ENCODE data around the gene F2RL3.

The F2RL3 gene

DNA sequence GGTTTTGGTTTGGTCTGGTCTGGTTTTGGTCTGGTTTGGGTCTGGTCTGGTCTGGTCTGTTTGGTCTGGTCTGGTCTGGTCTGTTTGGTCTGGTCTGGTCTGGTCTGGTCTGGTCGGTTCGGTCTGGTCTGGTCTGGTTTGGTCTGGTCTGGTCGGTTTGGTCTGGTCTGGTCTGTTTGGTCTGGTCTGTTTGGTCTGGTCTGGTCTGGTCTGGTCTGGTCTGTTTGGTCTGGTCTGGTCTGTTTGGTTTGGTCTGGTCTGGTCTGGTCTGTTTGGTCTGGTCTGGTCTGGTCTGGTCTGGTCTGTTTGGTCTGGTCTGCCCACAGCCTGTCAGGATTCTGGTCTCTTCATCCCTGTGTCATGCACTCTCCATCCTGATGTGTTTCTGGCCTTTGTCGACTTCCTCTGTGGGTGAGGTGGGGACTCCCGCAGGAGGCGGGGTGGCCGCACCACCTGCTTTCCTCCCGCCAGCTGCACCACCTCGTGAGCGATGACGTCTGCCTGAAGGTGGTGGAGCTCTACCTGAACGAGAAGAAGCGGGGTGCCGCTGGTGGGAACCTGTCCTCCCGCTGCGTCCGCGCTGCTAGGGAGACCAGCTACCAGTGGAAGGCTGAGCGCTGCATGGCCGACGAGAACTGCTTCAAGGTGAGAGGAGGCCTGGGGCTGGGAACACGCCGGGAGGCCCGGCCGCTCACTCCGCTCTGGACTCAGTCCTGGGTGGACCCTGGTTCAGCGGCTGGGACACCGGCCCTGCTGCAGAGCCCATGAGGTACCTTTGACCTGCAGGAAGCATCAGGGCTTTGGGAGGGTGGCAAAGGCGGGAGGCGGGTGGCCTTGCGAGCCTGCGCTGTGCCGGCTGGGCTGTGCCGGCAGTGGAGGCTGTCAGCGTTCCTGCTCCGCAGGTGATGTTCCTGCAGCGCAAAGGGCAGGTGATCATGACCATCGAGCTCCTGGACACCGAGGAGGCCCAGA is 12.9 kb upstream of the F2RL3 start:
- no peak for DNase-seq

DNA sequence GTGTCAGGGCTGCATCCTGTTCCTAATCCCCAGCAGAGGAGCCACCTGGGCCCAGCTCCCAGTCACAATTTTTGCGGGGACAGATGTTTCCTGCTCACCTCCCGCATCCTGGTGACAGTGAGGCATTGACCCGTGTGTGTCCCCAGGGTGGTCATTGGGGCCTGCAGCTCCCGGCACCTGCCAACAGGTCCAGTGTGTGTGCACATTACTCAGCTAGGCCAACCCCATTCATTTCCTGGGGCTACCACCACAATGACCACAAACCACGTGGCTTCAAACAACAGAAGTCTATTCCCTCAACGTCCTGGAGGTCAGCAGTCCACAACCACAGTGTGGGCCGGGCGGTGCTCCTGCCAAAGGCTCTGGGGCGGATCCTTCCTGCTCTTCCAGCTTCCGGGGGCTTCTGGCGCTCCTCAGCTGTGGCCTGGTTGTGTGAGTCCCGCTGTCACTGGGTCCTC is 11.9 kb upstream of the F2RL3 start:
- no peak for DNase-seq

DNA sequence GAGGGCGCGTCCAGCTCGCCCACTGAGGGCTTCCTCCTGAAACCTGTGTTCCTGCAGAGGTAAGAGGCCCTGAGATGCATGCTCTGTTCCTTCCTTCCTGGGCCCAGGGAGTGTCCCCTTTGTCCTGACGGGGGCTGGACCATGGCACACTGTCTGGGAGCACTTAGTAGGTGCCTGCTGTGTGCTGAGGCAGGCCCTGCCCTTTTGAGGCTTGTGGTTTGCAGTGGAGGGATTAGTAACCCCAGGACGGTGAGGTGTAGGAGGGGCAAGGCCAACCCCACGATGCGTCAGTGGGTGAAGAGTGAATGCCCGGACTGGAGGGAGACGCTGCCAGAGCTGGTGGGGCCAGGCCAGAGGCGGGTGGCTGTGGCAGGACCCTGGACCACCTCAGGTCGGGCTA is 11.2 kb upstream of the F2RL3 start:
- no peak for DNase-seq

DNA sequence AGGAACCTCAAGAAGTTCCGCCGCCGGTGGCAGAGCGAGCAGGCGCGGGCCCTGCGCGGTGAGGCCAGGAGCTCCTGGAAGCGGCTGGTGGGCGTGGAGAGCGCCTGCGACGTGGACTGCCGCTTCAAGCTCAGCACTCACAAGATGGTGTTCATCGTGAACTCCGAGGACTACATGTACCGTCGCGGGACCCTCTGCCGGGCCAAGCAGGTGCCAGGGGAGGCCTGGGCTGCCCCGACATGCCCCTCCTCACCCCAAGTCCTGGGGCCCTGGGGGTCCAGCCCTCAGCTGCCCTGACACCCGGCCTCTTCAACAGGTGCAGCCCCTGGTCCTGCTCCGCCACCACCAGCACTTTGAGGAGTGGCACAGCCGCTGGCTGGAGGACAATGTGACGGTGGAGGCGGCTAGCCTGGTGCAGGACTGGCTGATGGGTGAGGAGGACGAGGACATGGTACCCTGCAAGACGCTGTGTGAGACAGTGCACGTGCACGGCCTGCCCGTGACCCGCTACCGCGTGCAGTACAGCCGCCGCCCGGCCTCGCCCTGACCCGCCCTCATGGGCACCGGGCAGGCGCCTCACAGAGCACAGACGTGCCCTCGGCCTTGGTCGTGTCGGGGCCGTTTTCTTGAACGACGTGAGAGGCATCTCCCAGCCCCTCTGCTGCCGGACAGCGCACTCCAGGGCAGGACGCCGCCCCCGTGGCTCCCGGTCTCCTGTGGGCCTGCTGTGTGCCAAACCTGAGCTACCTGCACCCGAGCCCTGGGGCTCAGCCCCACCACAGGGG is 10.4 kb upstream of the F2RL3 start:
- no peak for DNase-seq

DNA sequence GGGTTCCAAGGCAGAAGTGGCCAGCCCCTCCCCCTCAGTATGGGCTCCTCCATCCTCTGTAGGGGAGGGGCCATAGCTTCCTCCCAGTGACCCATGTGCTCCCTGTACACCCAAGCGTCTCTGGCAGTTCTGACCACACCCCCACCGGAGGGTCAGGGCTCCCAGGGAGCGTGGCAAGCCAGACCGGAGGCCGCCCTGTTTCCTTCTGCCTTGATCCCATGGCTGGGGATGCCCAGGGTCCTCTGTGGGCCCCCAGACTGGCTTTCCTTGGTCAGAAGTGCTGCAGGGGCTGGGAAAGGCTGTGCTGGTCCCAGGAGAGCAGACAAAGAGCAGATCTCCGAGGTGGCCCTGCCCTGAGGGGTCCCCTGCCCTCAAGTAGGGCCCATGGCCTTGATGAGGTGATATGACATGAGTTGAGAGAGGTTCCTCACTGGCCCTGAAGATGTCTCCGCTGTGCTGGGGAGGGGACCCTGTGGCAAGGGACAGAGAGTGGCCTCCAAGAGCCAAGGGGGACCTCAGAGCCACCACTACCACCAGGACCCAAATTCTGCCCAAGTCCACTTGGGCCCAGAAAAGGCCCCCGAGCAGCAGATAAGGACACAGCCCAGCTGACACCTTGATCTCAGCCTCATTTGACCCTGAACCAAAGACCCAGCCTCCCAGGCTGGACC is 7.8 kb upstream of the F2RL3 start:
- no peak for DNase-seq

DNA sequence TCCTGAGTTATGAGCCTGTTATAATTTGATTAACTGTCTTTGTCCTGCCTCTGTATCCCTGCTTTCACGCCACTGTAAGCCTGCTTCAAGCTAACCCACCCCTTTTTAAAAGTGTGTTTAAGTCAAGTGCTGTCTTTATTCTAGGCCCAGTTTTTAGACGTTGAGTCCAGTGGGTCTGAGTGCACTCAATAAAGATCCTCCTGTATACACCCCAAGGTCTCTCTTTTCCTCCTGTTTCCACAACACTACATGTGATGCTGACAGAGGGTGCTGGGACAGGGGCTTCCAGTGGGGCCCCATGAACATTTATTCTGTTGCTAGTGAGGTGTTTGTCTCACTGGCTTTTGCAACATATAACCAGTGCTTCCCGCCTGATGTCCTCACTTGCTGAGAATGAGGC is 6.7 kb upstream of the F2RL3 start:
- DNase-seq = no peak

DNA sequence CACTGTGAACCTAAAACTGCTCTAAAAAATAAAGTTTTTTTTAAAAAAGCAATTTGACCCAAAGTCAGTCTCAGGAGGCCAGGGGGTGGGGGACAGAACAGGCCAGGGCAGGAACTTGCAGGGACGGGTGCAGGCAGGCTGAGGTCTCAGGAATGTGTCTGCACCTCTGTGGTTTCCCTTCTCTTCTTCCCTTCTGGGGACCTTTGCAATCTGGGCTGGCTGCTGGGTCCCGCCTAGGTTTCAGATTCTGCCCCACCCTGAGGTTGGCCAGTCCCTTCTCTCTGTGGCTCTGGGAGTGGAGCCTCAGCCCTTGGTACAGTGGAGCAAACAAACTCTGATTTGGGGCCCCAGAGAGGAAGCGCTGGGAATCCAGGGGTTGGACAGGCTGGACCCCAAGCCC is 5.3 kb upstream of the F2RL3 start:
- no peak for DNase-seq

DNA sequence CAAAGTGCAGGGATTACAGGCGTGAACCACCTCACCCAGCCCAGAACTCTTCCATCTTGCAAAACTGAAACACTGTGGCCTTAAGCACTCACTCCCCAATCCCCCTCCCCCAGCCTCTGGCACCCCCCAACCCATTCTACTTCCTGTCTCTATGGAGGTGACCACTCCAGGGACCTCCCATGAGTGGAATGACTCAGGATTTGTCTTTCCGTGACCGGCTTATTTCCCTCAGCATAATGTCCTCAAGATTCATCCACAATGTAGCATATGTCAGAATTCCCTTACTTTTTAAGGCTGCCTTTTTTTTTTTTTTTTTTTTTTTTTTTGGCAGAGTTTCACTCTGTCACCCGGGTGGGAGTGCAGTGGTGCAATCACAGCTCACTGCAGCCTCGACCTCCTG is 3.6 kb upstream of the F2RL3 start:
- DNase-seq = no peak

DNA sequence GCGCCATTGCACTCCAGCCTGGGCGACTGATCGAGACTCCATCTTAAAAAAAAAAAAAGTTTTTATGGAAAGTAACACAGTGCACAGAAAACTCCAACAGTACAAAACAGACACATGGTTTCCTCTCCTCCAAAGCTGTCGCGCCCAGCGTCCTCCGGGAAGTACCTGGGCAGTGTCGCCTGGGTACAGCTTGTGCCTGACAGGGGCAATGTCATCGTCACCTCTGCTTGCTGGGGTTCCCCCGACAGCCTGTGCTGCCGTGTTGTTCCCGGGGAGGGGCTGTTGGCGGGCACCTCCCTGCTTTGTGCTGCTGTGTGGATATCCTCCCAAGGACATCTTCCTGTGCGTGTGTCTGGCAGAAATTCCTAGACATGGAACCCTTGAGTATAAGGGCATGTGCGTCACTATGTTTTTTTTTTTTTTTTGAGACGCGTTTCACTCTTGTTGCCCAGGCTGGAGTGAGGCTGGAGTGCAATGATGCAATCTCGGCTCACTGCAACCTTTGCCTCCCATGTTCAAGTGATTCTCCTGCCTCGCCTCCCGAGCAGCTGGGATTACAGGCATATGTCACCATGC is 2.4 kb upstream of the F2RL3 start:
- DNase-seq = no peak

DNA sequence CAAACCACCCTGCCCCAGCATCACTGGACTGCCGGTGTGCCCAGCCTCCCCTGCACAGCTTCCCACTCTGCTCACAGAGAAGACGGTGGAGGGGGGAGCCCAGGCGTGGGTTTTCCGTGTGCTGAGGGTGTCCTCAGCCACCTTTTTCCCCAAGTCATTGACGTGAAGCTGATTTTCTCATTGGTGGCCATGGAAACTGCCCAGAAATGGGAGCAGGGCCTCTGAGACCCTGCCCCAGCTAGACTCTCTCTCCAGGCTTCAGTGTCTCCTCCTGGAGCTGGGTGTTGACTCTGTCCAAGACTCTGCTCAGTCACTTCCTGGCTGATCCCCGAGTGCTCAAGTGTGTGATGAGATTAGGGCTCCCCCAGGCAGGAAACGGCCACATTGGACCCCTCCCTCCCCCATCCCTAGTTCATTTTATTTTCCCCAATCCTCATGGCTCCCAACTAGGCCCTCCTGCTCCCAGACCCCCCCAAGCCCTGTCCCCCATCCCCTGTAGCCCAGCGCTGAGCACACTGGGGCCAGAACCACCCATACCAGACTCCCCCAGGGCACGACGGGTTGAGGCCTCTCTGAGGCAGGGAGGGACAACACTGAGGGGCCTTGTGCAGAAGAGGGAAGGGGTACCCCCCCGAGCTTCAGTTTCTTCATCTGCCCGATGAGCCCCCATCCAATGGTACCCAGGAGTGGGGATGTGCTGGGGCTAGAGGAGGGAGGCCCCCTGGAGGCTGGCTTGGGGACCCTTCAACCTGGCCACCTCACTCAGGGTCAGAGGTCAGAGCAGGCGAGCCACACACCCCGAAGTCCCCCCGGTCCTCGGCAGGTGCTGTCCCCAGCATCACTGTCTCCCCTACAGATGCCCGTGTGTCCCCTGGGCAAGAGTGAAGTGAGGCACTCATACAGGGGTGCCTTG is 1.2 kb upstream of the F2RL3 start:
- DNase-seq = no peak

DNA sequence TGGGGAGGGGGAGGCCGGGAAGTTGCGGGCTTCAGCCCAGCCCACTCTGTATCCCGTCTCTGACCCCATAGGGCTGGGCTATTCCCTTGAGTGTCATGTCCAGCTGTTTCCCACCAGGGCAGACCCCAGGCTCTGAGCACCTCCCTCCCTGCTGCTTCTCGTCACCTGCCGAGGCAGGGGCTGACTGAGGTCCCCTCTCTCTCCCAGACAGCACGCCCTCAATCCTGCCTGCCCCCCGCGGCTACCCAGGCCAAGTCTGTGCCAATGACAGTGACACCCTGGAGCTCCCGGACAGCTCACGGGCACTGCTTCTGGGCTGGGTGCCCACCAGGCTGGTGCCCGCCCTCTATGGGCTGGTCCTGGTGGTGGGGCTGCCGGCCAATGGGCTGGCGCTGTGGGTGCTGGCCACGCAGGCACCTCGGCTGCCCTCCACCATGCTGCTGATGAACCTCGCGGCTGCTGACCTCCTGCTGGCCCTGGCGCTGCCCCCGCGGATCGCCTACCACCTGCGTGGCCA is 625 bp downstream of the F2RL3 start:
- DNase-seq = no peak

DNA sequence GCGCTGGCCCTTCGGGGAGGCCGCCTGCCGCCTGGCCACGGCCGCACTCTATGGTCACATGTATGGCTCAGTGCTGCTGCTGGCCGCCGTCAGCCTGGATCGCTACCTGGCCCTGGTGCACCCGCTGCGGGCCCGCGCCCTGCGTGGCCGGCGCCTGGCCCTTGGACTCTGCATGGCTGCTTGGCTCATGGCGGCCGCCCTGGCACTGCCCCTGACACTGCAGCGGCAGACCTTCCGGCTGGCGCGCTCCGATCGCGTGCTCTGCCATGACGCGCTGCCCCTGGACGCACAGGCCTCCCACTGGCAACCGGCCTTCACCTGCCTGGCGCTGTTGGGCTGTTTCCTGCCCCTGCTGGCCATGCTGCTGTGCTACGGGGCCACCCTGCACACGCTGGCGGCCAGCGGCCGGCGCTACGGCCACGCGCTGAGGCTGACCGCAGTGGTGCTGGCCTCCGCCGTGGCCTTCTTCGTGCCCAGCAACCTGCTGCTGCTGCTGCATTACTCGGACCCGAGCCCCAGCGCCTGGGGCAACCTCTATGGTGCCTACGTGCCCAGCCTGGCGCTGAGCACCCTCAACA is 1.2 kb downstream of the F2RL3 start:
- DNase-seq = no peak

DNA sequence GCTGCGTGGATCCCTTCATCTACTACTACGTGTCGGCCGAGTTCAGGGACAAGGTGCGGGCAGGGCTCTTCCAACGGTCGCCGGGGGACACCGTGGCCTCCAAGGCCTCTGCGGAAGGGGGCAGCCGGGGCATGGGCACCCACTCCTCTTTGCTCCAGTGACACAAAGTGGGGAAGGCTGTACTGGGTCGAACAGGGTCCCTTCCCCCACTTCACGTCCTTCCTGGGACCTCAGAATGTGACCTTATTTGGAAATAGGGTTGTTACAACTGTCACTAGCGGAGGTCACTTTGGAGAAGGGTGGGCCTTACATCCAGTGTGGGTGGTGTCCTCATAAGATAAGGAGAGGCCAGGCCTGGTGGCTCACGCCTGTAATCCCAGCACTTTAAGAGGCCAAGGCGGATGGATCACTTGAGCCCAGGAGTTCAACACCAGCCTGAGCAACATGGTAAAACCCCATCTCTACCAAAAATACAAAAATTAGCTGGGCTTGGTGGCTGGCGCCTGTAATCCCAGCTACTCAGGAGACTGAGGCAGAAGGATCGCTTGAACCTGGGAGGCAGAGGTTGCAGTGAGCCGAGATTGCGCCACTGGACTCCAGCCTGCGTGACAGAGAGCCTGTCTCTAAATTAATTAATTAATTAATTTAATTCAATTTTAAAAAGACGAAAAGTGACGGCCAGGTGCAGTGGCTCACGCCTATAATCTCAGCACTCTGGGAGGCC is 1.8 kb downstream of the F2RL3 start:
- no peak for DNase-seq

DNA sequence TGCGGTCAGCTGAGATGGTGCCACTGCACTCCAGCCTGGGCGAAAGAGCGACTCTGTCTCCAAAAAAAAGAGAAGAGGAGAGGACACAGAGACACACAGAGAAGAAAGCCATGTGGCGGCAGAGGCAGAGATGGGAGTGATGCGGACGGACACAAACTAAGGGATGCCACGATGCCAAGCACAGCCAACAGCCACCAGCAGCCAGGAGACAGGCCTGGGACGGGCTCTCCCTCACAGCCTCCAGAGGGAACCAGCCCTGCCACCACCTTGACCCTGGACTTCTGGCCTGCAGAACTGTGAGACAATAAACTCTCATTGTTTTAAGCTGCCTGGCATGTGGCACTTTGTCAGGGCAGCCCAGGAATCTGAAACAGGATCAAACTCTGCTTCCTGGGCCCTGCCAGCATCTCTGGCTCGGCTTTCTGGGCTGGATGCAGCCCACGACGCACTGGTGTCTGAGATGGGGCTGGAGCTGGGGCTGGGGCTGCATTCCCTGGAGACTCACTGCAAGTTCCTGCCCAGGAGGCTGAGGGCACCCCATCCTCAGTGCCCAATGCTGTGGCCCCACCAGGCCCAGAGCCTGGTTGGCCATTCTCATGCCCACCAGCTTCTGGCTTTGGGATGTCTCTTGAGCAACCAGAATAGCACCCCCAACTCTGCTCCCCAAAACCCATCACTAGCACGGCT is 3.0 kb downstream of the F2RL3 start:
- no peak for DNase-seq

DNA sequence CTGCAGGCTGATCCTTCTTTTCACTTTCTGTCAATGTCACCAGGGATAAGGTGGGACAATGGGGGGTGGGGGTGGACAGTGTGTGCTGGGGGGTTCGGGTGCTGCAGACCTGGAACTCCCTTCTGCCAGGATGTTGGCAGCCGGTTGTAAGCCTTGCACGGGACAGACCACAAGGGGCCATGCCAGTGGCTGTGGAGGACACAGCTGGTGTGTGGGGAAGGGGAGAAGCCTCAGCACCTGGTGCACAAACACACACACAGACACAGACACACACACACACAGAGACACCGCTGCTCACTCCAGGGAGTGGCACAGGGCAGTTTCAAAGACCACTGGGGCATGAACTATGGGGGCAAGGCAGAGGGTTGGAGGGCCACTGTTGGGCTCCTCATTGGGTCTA is 3.6 kb downstream of the F2RL3 start:
- no peak for DNase-seq

DNA sequence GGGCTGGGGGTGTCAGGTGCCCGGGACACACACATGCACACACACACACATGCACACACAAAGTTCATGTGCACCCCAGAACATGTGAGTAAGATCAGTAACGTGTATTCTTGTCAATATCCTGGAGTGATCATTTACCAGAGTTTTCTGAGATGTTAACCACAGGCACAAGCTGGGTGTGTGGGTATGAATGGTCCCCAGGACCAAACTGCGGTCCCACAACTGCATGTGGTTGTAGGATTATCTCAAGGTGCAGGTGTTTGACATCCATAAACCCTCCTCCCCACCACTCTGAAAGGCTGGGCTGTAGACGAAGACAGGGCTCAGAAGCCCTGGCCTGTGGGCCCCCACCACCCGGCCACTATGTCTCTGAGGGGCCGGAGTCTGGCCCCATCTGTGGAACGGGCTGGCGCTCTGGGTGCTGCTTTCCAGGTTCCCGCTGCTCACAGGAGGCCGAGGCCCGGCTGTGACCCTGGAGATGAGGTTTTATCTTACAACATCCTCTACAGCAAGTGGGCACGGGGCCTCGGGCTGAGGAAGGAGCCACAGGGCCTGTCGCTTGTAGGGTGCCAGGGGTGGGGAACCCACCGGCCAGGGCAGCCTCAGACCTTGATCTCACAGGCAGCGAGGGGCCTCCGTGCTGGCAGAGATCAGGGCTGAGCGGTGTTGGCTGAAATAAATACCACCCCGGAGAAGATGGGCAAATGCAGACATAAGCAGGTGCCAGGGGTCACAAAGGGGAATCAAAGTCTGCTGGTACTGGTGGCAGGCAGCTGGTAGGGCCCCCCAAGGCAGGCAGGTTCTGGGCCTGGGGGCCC is 4.3 kb downstream of the F2RL3 start:
- DNase-seq = no peak

DNA sequence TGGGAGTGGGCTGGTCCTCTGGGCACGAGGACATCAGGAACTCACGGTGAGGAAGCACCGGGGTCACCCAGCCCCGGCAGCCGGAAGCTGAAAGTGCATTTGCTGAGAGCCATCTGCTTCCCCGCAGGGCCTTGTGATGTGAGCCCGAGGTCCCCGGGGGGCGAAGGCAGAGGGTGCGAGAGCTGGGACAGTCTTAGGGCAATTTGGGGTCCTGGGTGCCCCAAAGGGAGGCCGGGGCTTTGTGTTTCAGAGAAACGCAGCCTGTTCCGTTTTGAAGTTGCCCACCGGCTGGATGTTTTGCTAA is 4.8 kb downstream of the F2RL3 start:
- DNase-seq = no peak

DNA sequence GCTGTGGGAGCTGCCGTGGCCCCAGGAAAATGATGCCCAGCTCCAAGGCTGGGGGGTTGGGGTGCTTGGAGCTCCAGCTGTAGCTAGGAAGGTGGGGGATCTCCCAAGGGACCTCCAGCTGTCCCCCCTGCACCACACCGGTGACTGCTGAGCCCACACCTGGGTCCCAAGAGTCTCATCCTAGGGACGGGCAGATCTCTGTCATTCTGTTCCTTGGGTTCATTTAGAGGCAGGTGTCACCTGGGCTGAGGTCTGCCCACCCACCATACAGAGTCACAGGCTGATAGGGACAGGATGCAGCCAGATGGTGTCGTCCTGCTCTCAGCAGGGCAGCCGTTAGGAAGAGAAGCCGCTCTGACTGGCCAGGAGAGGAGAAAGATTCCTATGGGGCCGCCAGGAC is 5.3 kb downstream of the F2RL3 start:
- no peak for DNase-seq

DNA sequence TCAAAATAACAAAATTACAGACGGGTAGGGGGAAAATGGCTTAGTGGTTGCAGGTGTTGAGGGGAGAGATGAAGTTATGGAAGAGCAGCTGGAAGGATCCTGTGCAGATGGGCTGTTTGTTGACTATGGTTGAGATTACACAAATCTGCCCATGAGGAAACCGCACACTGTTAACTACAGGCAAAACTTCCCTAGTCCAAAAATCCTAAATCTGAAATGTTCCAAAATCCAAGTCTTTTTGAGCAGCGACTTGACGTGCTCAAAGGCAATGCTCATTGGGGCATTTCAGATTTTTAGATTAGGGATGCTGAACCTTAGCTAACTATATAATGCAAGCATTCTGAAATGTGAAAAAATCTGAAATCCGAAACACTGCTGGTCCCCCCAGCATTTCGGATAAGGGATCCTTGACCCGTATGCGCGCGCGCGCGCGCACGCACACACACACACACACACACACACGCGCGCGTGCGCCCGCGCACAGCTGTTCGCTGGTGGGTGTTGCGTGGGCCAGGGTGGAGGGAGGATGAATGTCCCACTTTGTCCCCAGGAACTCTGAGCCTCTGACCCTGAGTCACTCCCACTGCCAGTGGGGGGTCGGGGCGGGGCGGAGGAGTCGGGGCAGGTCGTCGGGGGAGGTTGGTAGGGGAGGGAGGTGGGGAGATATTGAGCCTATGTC is 6.8 kb downstream of the F2RL3 start:
- DNase-seq = no peak

Data from left hindlimb (tissue), 1 donor.